K562 (cell line): ENCODE results near the gene TIMM10. TPM values are rescaled to one million over a fixed set of nuclear protein-coding genes. Genes with fewer than 3 reads are reported as not detected.

Experiments
- CBX1 ChIP-seq: sonication (generic); IDR thresholded peaks from 2 replicates; pipeline ENCODE4 v1.6.1; 2016; ENCODE audit warnings: antibody characterized with exemption, low read depth, mild to moderate bottlenecking
- CEBPB ChIP-seq: fragments of 450-650 bp; IDR thresholded peaks from 2 replicates; pipeline ENCODE4 v1.6.1; 2016; ENCODE audit warnings: missing genetic modification characterization, missing compliant biosample characterization
- CTCFL ChIP-seq: IDR thresholded peaks from 2 replicates; pipeline ENCODE4 v1.6.1; 2011; ENCODE audit warnings: borderline replicate concordance, low read depth, mild to moderate bottlenecking, moderate library complexity, low read length; ENCODE audit not compliant: insufficient read depth, poor library complexity, severe bottlenecking
- DDX20 ChIP-seq: fragments of 450-650 bp; IDR thresholded peaks from 2 replicates; pipeline ENCODE4 v1.6.1; 2016; ENCODE audit warnings: missing genetic modification characterization, low read depth, mild to moderate bottlenecking, missing compliant biosample characterization, moderate library complexity
- DMBX1 ChIP-seq: fragments of 250-450 bp; sonication (Bioruptor Pico); IDR thresholded peaks from 2 replicates; pipeline ENCODE4 v1.8.0; 2022; ENCODE audit warnings: inconsistent platforms, mild to moderate bottlenecking, moderate library complexity, borderline replicate concordance
- HCFC1 ChIP-seq: IDR thresholded peaks from 2 replicates; pipeline ENCODE4 v1.6.1; 2012; ENCODE audit warnings: low read depth, low read length, improper control_type of control experiment
- NFE2L1 ChIP-seq: fragments of 450-650 bp; IDR thresholded peaks from 2 replicates; pipeline ENCODE4 v1.6.1; 2016; ENCODE audit warnings: missing genetic modification characterization, low read depth, mild to moderate bottlenecking, missing compliant biosample characterization, moderate library complexity, borderline replicate concordance
- SPI1 ChIP-seq: IDR thresholded peaks from 2 replicates; pipeline ENCODE4 v1.6.1; 2011; ENCODE audit warnings: low read depth, low read length, control low read depth, borderline replicate concordance
- THAP12 ChIP-seq: fragments of 250-450 bp; sonication (Bioruptor Pico); IDR thresholded peaks from 2 replicates; pipeline ENCODE4 v1.9.0; 2021; ENCODE audit warnings: mild to moderate bottlenecking, inconsistent platforms
- XRCC3 ChIP-seq: fragments of 450-650 bp; IDR thresholded peaks from 2 replicates; pipeline ENCODE4 v1.6.1; 2017; ENCODE audit warnings: mild to moderate bottlenecking, moderate library complexity
- ZC3H11A ChIP-seq: IDR thresholded peaks from 2 replicates; pipeline ENCODE4 v1.6.1; 2012; ENCODE audit warnings: low read depth, low read length, improper control_type of control experiment
- ZNF133 ChIP-seq: fragments of 250-450 bp; sonication (Bioruptor Pico); IDR thresholded peaks from 2 replicates; pipeline ENCODE4 v1.4.0; 2020; ENCODE audit warnings: mild to moderate bottlenecking
- ZNF316 ChIP-seq: fragments of 450-650 bp; IDR thresholded peaks from 2 replicates; pipeline ENCODE4 v1.6.1; 2016
- ZNF586 ChIP-seq: fragments of 450-650 bp; formaldehyde crosslinking; conservative IDR thresholded peaks from 2 replicates; pipeline ENCODE4 v1.4.0; 2020; ENCODE audit warnings: mild to moderate bottlenecking, moderate library complexity
- ZNF830 ChIP-seq: fragments of 250-450 bp; sonication (Bioruptor Pico); IDR thresholded peaks from 2 replicates; pipeline ENCODE4 v1.5.0; 2021; ENCODE audit warnings: mild to moderate bottlenecking
- polyA plus RNA-seq, 8 experiments: library from polyadenylated mRNA; depleted of rRNA in 4 of 8; stranded (reverse) in 5 of 8; unstranded in 3 of 8; fragments of >200 nt; fragmentation: Nextera tagmentation in 2 of 8; fragmentation: Illumina TruSeq in 1 of 8; extraction: Ambion mirVana in 2 of 8; extraction: Trizol in 1 of 8; gene quantifications; 2 replicates each; pipeline versions ENCODE4 v1.2.1 to v1.2.3, GENCODE V29; 2011 to 2014; ENCODE audit warnings: inconsistent platforms in 1 of 8, missing spikeins in 1 of 8
- total RNA-seq, 7 experiments: library from RNA; depleted of rRNA in 6 of 7; stranded (reverse); fragments of >200 nt in 6 of 7; fragmentation: Illumina TruSeq in 2 of 7; extraction: Trizol in 2 of 7; gene quantifications; 2 replicates each; pipeline versions ENCODE4 v1.2.1 to v1.2.3, GENCODE V29; 2011 to 2021; ENCODE audit warnings: low replicate concordance in 1 of 7
- TF ChIP-seq, protein P1 (sequence below): IDR thresholded peaks from 3 replicates; pipeline ENCODE4 v1.6.1; 2011; ENCODE audit warnings: borderline replicate concordance, mild to moderate bottlenecking, moderate library complexity; ENCODE audit not compliant: insufficient read length; ENCODE audit errors: extremely low read depth
- TF ChIP-seq, protein P2 (sequence below): fragments of 250-450 bp; sonication (Bioruptor Pico); IDR thresholded peaks from 2 replicates; pipeline ENCODE4 v1.8.0; 2022; ENCODE audit warnings: inconsistent platforms, mild to moderate bottlenecking, moderate library complexity, borderline replicate concordance
- TF ChIP-seq, protein P3 (sequence below): sonication (generic); formaldehyde crosslinking; IDR thresholded peaks from 2 replicates; pipeline ENCODE4 v1.8.1; 2023; ENCODE audit warnings: mild to moderate bottlenecking, missing genetic modification reagents, moderate library complexity

Gene TIMM10
- total and polyA plus RNA-seq, 9 of the 15 experiments (the other 6 are each of a cell fraction or from before 2014, with no cell fraction given) = 109 to 553 (median 172) TPM

GRCh38 chr11:57530215-57530595 lies 349 bp downstream of the TIMM10 start (continued):
- TF ChIP-seq CTCFL (no peak), CEBPB (tag) (no peak), XRCC3 (no peak), ZNF133 (CRISPR knock-in tag) (no peak), ZC3H11A (no peak), NFE2L1 (tag) (no peak), CBX1 (peak; percentile 97), THAP12 (CRISPR knock-in tag) (no peak), SPI1 (no peak), ZNF830 (no peak), ZNF586 (CRISPR knock-in tag) (no peak), DDX20 (tag) (no peak), DMBX1 (no peak), HCFC1 (no peak), ZNF316 (no peak)
- TF ChIP-seq, protein P1, sequence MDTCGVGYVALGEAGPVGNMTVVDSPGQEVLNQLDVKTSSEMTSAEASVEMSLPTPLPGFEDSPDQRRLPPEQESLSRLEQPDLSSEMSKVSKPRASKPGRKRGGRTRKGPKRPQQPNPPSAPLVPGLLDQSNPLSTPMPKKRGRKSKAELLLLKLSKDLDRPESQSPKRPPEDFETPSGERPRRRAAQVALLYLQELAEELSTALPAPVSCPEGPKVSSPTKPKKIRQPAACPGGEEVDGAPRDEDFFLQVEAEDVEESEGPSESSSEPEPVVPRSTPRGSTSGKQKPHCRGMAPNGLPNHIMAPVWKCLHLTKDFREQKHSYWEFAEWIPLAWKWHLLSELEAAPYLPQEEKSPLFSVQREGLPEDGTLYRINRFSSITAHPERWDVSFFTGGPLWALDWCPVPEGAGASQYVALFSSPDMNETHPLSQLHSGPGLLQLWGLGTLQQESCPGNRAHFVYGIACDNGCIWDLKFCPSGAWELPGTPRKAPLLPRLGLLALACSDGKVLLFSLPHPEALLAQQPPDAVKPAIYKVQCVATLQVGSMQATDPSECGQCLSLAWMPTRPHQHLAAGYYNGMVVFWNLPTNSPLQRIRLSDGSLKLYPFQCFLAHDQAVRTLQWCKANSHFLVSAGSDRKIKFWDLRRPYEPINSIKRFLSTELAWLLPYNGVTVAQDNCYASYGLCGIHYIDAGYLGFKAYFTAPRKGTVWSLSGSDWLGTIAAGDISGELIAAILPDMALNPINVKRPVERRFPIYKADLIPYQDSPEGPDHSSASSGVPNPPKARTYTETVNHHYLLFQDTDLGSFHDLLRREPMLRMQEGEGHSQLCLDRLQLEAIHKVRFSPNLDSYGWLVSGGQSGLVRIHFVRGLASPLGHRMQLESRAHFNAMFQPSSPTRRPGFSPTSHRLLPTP = no peak
- TF ChIP-seq, protein P2, sequence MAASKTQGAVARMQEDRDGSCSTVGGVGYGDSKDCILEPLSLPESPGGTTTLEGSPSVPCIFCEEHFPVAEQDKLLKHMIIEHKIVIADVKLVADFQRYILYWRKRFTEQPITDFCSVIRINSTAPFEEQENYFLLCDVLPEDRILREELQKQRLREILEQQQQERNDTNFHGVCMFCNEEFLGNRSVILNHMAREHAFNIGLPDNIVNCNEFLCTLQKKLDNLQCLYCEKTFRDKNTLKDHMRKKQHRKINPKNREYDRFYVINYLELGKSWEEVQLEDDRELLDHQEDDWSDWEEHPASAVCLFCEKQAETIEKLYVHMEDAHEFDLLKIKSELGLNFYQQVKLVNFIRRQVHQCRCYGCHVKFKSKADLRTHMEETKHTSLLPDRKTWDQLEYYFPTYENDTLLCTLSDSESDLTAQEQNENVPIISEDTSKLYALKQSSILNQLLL (CRISPR knock-in tag) = no peak
- TF ChIP-seq, protein P3, sequence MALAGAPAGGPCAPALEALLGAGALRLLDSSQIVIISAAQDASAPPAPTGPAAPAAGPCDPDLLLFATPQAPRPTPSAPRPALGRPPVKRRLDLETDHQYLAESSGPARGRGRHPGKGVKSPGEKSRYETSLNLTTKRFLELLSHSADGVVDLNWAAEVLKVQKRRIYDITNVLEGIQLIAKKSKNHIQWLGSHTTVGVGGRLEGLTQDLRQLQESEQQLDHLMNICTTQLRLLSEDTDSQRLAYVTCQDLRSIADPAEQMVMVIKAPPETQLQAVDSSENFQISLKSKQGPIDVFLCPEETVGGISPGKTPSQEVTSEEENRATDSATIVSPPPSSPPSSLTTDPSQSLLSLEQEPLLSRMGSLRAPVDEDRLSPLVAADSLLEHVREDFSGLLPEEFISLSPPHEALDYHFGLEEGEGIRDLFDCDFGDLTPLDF (CRISPR knock-in tag) = no peak
